Neuronal stem cell (in vitro differentiated cells): Measurements from ENCODE around the gene KRTAP6-2.

Experiments used
- DNase-seq: peaks from one replicate; pipeline ENCODE4 v3.0.0-alpha.2; 2013; ENCODE audit warnings: low spot score
- H2AFZ ChIP-seq: one replicate; pipeline ENCODE4 v1.6.1; 2013; ENCODE audit warnings: mild to moderate bottlenecking, low read length, inconsistent platforms
- H2AK5ac ChIP-seq: 2 replicates; pipeline ENCODE4 v1.6.1; 2013; ENCODE audit warnings: low read depth, mild to moderate bottlenecking, inconsistent platforms, low read length, moderate library complexity, mixed read lengths
- H2BK120ac ChIP-seq: 2 replicates; pipeline ENCODE4 v1.6.1; 2013; ENCODE audit warnings: low read depth, mild to moderate bottlenecking, inconsistent platforms, low read length, moderate library complexity, mixed read lengths
- H2BK12ac ChIP-seq: one replicate; pipeline ENCODE4 v1.6.1; 2013; ENCODE audit warnings: low read length, inconsistent platforms
- H2BK15ac ChIP-seq: 2 replicates; pipeline ENCODE4 v1.6.1; 2013; ENCODE audit warnings: mild to moderate bottlenecking, low read length, inconsistent platforms, mixed read lengths
- H2BK5ac ChIP-seq: one replicate; pipeline ENCODE4 v1.6.1; 2013; ENCODE audit warnings: inconsistent platforms, mild to moderate bottlenecking, low read length, moderate library complexity
- H3K14ac ChIP-seq: one replicate; pipeline ENCODE4 v1.6.1; 2013; ENCODE audit warnings: low read length, inconsistent platforms
- H3K18ac ChIP-seq: 2 replicates; pipeline ENCODE4 v1.6.1; 2013; ENCODE audit warnings: low read length, inconsistent platforms
- H3K23ac ChIP-seq: 2 replicates; pipeline ENCODE4 v1.6.1; 2013; ENCODE audit warnings: low read depth, mild to moderate bottlenecking, mixed read lengths, low read length, inconsistent platforms; ENCODE audit not compliant: poor library complexity
- H3K27ac ChIP-seq: replicated peaks from 3 replicates; pipeline ENCODE4 v1.5.1; 2013; ENCODE audit warnings: low read length, inconsistent platforms
- H3K27me3 ChIP-seq, 3 experiments: 2 replicates each; pipeline ENCODE4 v1.6.1; 2013; ENCODE audit warnings: low read length in 3 of 3, mild to moderate bottlenecking in 2 of 3, inconsistent platforms in 1 of 3, low read depth in 1 of 3, mixed read lengths in 1 of 3, moderate library complexity in 1 of 3; ENCODE audit not compliant: control insufficient read depth in 3 of 3, insufficient read depth in 3 of 3
- H3K36me3 ChIP-seq, 2 donors: replicated peaks in 1 of 2; 2 replicates each; pipeline ENCODE4 v1.6.1; 2013; ENCODE audit warnings: low read length in 2 of 2; ENCODE audit not compliant: control insufficient read depth in 2 of 2, insufficient read depth in 2 of 2
- H3K4ac ChIP-seq: 2 replicates; pipeline ENCODE4 v1.6.1; 2013; ENCODE audit warnings: inconsistent platforms, mild to moderate bottlenecking, low read length, moderate library complexity
- H3K4me1 ChIP-seq, 2 donors: 1 replicate in 1 of 2; 2 replicates in 1 of 2; pipeline ENCODE4 v1.6.1; 2013; ENCODE audit warnings: low read length in 2 of 2, low read depth in 1 of 2; ENCODE audit not compliant: control insufficient read depth in 2 of 2, insufficient read depth in 1 of 2
- H3K4me2 ChIP-seq: one replicate; pipeline ENCODE4 v1.6.1; 2013; ENCODE audit warnings: mild to moderate bottlenecking, low read length, inconsistent platforms; ENCODE audit not compliant: insufficient read depth, poor library complexity, severe bottlenecking
- H3K4me3 ChIP-seq, 2 donors: 2 replicates each; pipeline ENCODE4 v1.5.1; 2013; ENCODE audit warnings: low read length in 2 of 2, mild to moderate bottlenecking in 2 of 2, inconsistent platforms in 1 of 2, moderate library complexity in 1 of 2
- H3K79me1 ChIP-seq: one replicate; pipeline ENCODE4 v1.6.1; 2013; ENCODE audit warnings: low read depth, mild to moderate bottlenecking, inconsistent platforms, low read length, moderate library complexity
- H3K9ac ChIP-seq: one replicate; pipeline ENCODE4 v1.6.1; 2013; ENCODE audit warnings: mild to moderate bottlenecking, low read depth, low read length, inconsistent platforms; ENCODE audit not compliant: poor library complexity
- H3K9me3 ChIP-seq, 2 donors: replicated peaks in 1 of 2; 2 replicates each; pipeline versions ENCODE3 to v1.6.1; 2013; ENCODE audit warnings: low read length in 2 of 2, mild to moderate bottlenecking in 2 of 2, inconsistent platforms in 1 of 2, low read depth in 1 of 2, mixed read lengths in 1 of 2, moderate library complexity in 1 of 2; ENCODE audit not compliant: control insufficient read depth in 2 of 2, insufficient read depth in 1 of 2
- H4K8ac ChIP-seq: one replicate; pipeline ENCODE4 v1.6.1; 2013; ENCODE audit warnings: low read depth, mild to moderate bottlenecking, inconsistent platforms, low read length, moderate library complexity
- H4K91ac ChIP-seq: one replicate; pipeline ENCODE4 v1.6.1; 2013; ENCODE audit warnings: low read length, low read depth, mild to moderate bottlenecking, inconsistent platforms; ENCODE audit not compliant: poor library complexity
- WGBS, 2 donors: extraction: QIAGEN DNeasy Blood & Tissue Kit; methylation state at CpG; one replicate each; pipeline ENCODE4 v1.1.7; 2013; ENCODE audit warnings: missing lambda C conversion rate in 2 of 2, mixed read lengths in 1 of 2; ENCODE audit not compliant: insufficient read length in 2 of 2, insufficient replicate concordance in 1 of 2; ENCODE audit errors: extremely low coverage in 2 of 2; 5-methylcytosine and 5-hydroxymethylcytosine counted together

The KRTAP6-2 gene

GRCh38 chr21:30615199-30615598, 16.5 kb upstream of the KRTAP6-2 start:
- no peaks in the 10 kb centered on the region for H3K9me3 ChIP-seq
- H3K23ac ChIP-seq = no peak overlapping the region
- no peak overlapping the region for H3K18ac ChIP-seq
- no peaks in the 10 kb centered on the region for H3K27me3 ChIP-seq
- no peak overlapping the region for H3K4ac ChIP-seq
- DNase-seq = no peak
- no peak overlapping the region for H3K9ac ChIP-seq
- no peaks in the 10 kb centered on the region for H3K4me1 ChIP-seq
- H2BK12ac ChIP-seq = no peak overlapping the region
- no peak overlapping the region for H2AK5ac ChIP-seq
- H2BK15ac ChIP-seq = no peak overlapping the region
- H2AFZ ChIP-seq = no peak overlapping the region
- H3K4me2 ChIP-seq = no peak overlapping the region
- H3K79me1 ChIP-seq = no peaks in the 10 kb centered on the region
- H2BK5ac ChIP-seq = no peak overlapping the region
- H2BK120ac ChIP-seq = no peak overlapping the region
- H3K27ac ChIP-seq = no peak overlapping the region
- H4K91ac ChIP-seq = no peak overlapping the region
- no peak overlapping the region for H4K8ac ChIP-seq
- H3K14ac ChIP-seq = no peak overlapping the region
- no peak overlapping the region for H3K4me3 ChIP-seq
- H3K36me3 ChIP-seq = no peaks in the 10 kb centered on the region

- Histone ChIP-seq H3K4me2 (no peak within 1 kb of the TSS), H3K18ac (peak within 1 kb of the TSS; percentile 48), H3K27ac (no peak within 1 kb of the TSS), H2BK15ac (peak within 1 kb of the TSS; percentile 39), H3K4ac (no peak within 1 kb of the TSS), H3K79me1 (no peaks in the 10 kb centered on the region), H3K4me1 (no peaks in the 10 kb centered on the region), H3K27me3 (no peaks in the 10 kb centered on the region), H3K9ac (no peak within 1 kb of the TSS), H2BK120ac (peak within 1 kb of the TSS; percentile 61), H3K23ac (no peak within 1 kb of the TSS), H2AFZ (no peak within 1 kb of the TSS), H2AK5ac (peak within 1 kb of the TSS; percentile 78), H3K9me3 (no peaks in the 10 kb centered on the region), H2BK5ac (no peak within 1 kb of the TSS), H3K14ac (peak within 1 kb of the TSS; percentile 82), H4K8ac (peak within 1 kb of the TSS; percentile 82), H3K36me3 (no peaks in the 10 kb centered on the region), H2BK12ac (no peak within 1 kb of the TSS), H4K91ac (peak within 1 kb of the TSS; percentile 92), H3K4me3 (no peak within 1 kb of the TSS)
- no peak for DNase-seq
- no CpG with 5 or more reads among the region's 2 CpGs for WGBS, 2 donors
Observed at GRCh38 chr21:30613836-30614235, 15.1 kb upstream of the KRTAP6-2 start, which contains the start of gene KRTAP6-1. Gene KRTAP6-1 (minus strand): TSS chr21:30613930. CDS start chr21:30613904, 26 bp downstream.

DNA sequence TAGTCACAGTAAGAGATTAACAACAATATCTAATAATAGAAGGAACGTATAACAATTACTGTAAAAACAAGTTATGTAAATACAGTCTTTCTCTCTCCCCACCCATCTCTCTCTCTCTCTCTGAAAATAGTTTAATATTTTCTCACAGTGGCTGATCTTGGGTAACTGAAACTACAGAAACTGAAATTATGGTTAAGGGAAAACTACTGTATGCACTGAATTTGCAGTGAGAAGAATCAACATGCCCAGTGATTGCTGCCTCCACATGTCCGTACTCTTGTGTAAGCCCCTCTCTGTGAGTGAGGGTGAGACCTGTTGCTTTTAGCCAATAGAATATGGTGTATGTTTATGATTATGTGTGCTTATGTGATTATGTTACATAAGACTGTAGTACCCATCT, 13.4 kb upstream of the KRTAP6-2 start:
- Histone ChIP-seq H2BK5ac (no peak overlapping the region), H4K91ac (no peak overlapping the region), H2BK15ac (no peak overlapping the region), H2AFZ (no peak overlapping the region), H3K9ac (no peak overlapping the region), H2BK12ac (no peak overlapping the region), H3K4me2 (no peak overlapping the region), H3K36me3 (no peaks in the 10 kb centered on the region), H3K4ac (no peak overlapping the region), H2AK5ac (no peak overlapping the region), H3K79me1 (no peaks in the 10 kb centered on the region), H3K9me3 (no peaks in the 10 kb centered on the region), H3K4me3 (no peak overlapping the region), H2BK120ac (no peak overlapping the region), H3K4me1 (no peaks in the 10 kb centered on the region), H3K23ac (no peak overlapping the region), H3K27me3 (no peaks in the 10 kb centered on the region), H3K18ac (no peak overlapping the region), H3K14ac (no peak overlapping the region), H3K27ac (no peak overlapping the region), H4K8ac (no peak overlapping the region)
- no peak for DNase-seq
- WGBS, 2 donors = no CpG with 5 or more reads among the region's 2 CpGs

- DNase-seq = no peak
- Histone ChIP-seq H3K27ac (no peak overlapping the region), H3K4me3 (no peak overlapping the region), H3K18ac (no peak overlapping the region), H2BK120ac (no peak overlapping the region), H3K79me1 (no peaks in the 10 kb centered on the region), H2BK15ac (no peak overlapping the region), H4K91ac (no peak overlapping the region), H3K4me1 (no peaks in the 10 kb centered on the region), H3K27me3 (no peaks in the 10 kb centered on the region), H2AK5ac (no peak overlapping the region), H3K9ac (no peak overlapping the region), H3K23ac (no peak overlapping the region), H3K36me3 (no peaks in the 10 kb centered on the region), H3K14ac (no peak overlapping the region), H4K8ac (no peak overlapping the region), H2BK12ac (no peak overlapping the region), H3K4ac (no peak overlapping the region), H3K9me3 (no peaks in the 10 kb centered on the region), H2BK5ac (no peak overlapping the region), H3K4me2 (no peak overlapping the region), H2AFZ (no peak overlapping the region)
- no CpG with 5 or more reads among the region's 2 CpGs for WGBS, 2 donors
Observed at GRCh38 chr21:30605968-30606367, 7.3 kb upstream of the KRTAP6-2 start.
